Measurements from ENCODE around the gene KBTBD7.

DNA sequence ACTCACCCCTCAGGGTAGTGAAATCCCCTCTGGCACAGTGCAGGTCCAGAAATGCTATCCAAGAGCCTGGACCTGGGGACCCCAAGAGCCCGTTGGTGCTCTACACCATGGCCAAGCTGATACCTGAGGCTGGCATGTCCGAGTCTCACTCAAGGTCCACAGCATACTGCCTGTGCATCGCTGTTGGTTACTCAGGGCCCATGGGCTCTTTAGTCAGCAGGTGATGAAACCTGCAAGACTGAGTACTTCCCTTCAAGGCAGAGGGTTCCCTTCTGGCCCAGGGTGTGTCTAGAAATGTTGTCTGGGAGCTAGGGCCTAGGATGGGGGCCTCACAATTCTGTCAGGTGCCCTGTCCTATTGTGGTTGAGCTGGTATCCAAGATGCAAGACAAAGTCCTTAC lies 19.6 kb upstream of the KBTBD7 start:
- TF ChIP-seq, protein P1, sequence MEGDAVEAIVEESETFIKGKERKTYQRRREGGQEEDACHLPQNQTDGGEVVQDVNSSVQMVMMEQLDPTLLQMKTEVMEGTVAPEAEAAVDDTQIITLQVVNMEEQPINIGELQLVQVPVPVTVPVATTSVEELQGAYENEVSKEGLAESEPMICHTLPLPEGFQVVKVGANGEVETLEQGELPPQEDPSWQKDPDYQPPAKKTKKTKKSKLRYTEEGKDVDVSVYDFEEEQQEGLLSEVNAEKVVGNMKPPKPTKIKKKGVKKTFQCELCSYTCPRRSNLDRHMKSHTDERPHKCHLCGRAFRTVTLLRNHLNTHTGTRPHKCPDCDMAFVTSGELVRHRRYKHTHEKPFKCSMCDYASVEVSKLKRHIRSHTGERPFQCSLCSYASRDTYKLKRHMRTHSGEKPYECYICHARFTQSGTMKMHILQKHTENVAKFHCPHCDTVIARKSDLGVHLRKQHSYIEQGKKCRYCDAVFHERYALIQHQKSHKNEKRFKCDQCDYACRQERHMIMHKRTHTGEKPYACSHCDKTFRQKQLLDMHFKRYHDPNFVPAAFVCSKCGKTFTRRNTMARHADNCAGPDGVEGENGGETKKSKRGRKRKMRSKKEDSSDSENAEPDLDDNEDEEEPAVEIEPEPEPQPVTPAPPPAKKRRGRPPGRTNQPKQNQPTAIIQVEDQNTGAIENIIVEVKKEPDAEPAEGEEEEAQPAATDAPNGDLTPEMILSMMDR (IDR thresholded peaks at IDR 0.05): no peak
- TF ChIP-seq EZH2 (IDR thresholded peaks at IDR 0.05; ENCODE audit: borderline replicate concordance, insufficient read depth, low read depth, low read length, poor library complexity, severe bottlenecking): no peak

All from B cell (primary cell).